HCT116 (cell line): Measurements from ENCODE around the gene MOB2.

Experiments
- CEBPB ChIP-seq: IDR thresholded peaks from 2 replicates; pipeline ENCODE4 v1.6.1; 2012; ENCODE audit warnings: low read depth
- EGR1 ChIP-seq: IDR thresholded peaks from 2 replicates; pipeline ENCODE4 v1.6.1; 2012; ENCODE audit warnings: low read depth
- ELF1 ChIP-seq: IDR thresholded peaks from 2 replicates; pipeline ENCODE4 v1.6.1; 2012; ENCODE audit warnings: low read depth, borderline replicate concordance
- FOSL1 ChIP-seq: IDR thresholded peaks from 2 replicates; pipeline ENCODE4 v1.6.1; 2012; ENCODE audit warnings: low read depth
- POLR2A ChIP-seq: IDR thresholded peaks from 2 replicates; pipeline ENCODE4 v1.7.0; 2011; ENCODE audit warnings: borderline replicate concordance; ENCODE audit not compliant: insufficient read depth, insufficient read length; ENCODE audit errors: extremely low read depth
- YY1 ChIP-seq: IDR thresholded peaks from 2 replicates; pipeline ENCODE4 v1.6.1; 2011; ENCODE audit warnings: low read length, low read depth, moderate library complexity, mild to moderate bottlenecking; ENCODE audit not compliant: insufficient replicate concordance; ENCODE audit errors: extremely low read depth
- ZFX ChIP-seq: fragments of 450-650 bp; IDR thresholded peaks from 2 replicates; pipeline ENCODE4 v1.6.1; 2017
- ZNF274 ChIP-seq: fragments of 200-500 bp; sonication (Bioruptor generic); IDR thresholded peaks from 2 replicates; pipeline ENCODE4 v1.6.1; 2014; ENCODE audit warnings: mild to moderate bottlenecking, low read depth, low read length, inconsistent platforms
- TF ChIP-seq, protein P1 (sequence below), 3 experiments: fragments of 200-600 bp in 1 of 3; sonication (generic) in 1 of 3; IDR thresholded peaks in 2 of 3; conservative IDR thresholded peaks in 1 of 3; 2 replicates each; pipeline ENCODE4 v1.5.1; 2012 to 2017; ENCODE audit warnings: low read depth in 2 of 3, low read length in 2 of 3, antibody characterized with exemption in 1 of 3, borderline replicate concordance in 1 of 3, control low read depth in 1 of 3, mild to moderate bottlenecking in 1 of 3, mixed read lengths in 1 of 3, mixed run types in 1 of 3, moderate library complexity in 1 of 3; ENCODE audit not compliant: insufficient read depth in 1 of 3

DNA sequence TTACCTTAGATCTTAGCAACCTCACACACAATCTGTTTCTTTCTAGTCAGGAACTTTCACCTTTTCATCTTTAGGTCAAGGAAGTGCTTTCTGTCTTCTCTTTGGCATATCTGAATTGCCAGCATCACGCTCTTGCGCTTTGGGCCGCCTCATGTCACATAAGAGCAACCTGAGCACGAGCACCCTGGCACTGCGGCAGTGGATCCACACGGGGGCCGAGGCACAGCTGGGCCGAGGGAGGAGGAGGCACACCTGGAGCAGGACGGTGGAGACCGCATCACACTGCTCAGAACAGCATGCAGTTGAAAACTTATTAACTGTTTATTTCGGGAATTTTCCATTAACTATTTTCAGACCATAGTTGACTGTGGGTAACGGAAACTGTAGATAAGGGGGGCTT is 10.7 kb downstream of the MOB2 start:
- TF ChIP-seq ZFX, result no peak
- TF ChIP-seq, protein P1, sequence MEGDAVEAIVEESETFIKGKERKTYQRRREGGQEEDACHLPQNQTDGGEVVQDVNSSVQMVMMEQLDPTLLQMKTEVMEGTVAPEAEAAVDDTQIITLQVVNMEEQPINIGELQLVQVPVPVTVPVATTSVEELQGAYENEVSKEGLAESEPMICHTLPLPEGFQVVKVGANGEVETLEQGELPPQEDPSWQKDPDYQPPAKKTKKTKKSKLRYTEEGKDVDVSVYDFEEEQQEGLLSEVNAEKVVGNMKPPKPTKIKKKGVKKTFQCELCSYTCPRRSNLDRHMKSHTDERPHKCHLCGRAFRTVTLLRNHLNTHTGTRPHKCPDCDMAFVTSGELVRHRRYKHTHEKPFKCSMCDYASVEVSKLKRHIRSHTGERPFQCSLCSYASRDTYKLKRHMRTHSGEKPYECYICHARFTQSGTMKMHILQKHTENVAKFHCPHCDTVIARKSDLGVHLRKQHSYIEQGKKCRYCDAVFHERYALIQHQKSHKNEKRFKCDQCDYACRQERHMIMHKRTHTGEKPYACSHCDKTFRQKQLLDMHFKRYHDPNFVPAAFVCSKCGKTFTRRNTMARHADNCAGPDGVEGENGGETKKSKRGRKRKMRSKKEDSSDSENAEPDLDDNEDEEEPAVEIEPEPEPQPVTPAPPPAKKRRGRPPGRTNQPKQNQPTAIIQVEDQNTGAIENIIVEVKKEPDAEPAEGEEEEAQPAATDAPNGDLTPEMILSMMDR (IDR thresholded peaks at IDR 0.05 in 2 of 3, conservative IDR thresholded peaks at IDR 0.05 in 1 of 3; ENCODE audit: borderline replicate concordance in 1 of 3, insufficient read depth in 1 of 3, low read depth in 2 of 3, low read length in 2 of 3), result no peak
- no peak for TF ChIP-seq ZNF274
- TF ChIP-seq POLR2A, result no peak
- TF ChIP-seq CEBPB, result no peak
- no peak for TF ChIP-seq YY1
- no peak for TF ChIP-seq ELF1
- no peak for TF ChIP-seq EGR1
- no peak for TF ChIP-seq FOSL1
